Fibroblast of the aortic adventitia (primary cell): Measurements from ENCODE around the gene STK24. TPM values are rescaled to one million over a fixed set of nuclear protein-coding genes. Genes with fewer than 3 reads are reported as not detected.
"Not testable (repeated sequence)": the region's sequence is repeated elsewhere in the genome, so short reads cannot be mapped to it uniquely, and the experiment has no call there.

Source experiments
- DNase-seq: peaks from one replicate; pipeline ENCODE4 v3.0.0-alpha.2; 2010; ENCODE audit warnings: low read depth
- H3K4me3 ChIP-seq: 2 replicates; pipeline ENCODE4 v1.5.1; 2011; ENCODE audit warnings: low read depth, mild to moderate bottlenecking, control low read depth, low read length, moderate library complexity
- total RNA-seq: library from RNA; depleted of rRNA; stranded (reverse); fragments of >200 nt; gene quantifications from 2 replicates; pipeline ENCODE4 v1.2.3, GENCODE V29; 2012; ENCODE audit warnings: low replicate concordance
- TF ChIP-seq, protein P1 (sequence below): IDR thresholded peaks from 2 replicates; pipeline ENCODE4 v1.5.1; 2011; ENCODE audit warnings: mild to moderate bottlenecking, low read length, control low read depth, inconsistent platforms; ENCODE audit not compliant: insufficient read depth

The STK24 gene
- total RNA-seq: 64.0 and 110 TPM in 2 replicates

DNA sequence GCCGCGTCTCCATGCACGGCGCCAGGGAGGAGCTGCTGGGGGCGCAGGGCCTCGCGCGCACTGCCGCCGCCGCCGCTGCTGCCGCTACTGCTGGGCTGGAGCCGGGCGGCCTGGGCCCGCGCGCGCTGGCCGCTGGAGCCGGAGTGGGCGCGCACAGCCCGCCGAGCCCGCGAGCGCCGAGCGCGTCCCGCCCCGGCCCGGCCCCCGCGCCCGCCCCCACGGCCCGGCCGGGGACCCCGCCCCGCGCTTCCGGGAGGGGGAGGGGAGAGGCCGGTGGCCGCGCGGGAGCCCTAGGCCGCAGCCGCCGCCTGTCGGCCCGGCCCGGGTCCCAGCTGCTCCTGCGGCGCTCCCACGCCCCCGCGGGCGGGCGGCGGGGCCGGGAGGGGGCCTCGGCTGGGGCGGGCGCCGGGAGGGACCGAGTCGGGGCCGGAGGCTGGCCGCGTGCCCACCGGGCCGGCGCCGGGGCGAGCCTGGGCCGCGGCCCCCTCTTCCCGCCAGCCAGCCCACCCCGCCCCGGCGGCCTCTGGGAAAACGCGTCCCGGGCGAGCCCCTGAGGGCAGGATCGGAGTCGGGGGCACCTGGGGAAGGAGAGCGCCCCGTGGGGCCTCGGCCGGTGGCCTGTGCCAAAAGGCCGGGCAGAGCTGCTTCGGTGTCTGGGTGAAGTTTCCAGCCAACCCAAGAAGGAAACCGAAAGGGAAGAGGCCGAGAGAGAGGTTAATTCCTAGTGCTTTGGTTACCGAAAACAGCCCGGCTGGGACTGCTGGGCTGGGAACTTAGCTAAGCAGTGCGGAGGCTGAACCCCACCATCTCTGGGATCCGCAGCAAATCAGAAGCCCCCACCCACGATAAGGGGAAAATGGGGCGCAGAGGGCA, at the start of gene STK24:
TSS of gene STK24 (minus strand) at position 145 of the 873 bp plus-strand sequence. CDS start 321 bp downstream, outside the sequence.
- DNase-seq: peak; percentile 81
- H3K4me3 ChIP-seq: peak within 1 kb of the TSS; percentile 84
- TF ChIP-seq, protein P1, sequence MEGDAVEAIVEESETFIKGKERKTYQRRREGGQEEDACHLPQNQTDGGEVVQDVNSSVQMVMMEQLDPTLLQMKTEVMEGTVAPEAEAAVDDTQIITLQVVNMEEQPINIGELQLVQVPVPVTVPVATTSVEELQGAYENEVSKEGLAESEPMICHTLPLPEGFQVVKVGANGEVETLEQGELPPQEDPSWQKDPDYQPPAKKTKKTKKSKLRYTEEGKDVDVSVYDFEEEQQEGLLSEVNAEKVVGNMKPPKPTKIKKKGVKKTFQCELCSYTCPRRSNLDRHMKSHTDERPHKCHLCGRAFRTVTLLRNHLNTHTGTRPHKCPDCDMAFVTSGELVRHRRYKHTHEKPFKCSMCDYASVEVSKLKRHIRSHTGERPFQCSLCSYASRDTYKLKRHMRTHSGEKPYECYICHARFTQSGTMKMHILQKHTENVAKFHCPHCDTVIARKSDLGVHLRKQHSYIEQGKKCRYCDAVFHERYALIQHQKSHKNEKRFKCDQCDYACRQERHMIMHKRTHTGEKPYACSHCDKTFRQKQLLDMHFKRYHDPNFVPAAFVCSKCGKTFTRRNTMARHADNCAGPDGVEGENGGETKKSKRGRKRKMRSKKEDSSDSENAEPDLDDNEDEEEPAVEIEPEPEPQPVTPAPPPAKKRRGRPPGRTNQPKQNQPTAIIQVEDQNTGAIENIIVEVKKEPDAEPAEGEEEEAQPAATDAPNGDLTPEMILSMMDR: no peak

DNA sequence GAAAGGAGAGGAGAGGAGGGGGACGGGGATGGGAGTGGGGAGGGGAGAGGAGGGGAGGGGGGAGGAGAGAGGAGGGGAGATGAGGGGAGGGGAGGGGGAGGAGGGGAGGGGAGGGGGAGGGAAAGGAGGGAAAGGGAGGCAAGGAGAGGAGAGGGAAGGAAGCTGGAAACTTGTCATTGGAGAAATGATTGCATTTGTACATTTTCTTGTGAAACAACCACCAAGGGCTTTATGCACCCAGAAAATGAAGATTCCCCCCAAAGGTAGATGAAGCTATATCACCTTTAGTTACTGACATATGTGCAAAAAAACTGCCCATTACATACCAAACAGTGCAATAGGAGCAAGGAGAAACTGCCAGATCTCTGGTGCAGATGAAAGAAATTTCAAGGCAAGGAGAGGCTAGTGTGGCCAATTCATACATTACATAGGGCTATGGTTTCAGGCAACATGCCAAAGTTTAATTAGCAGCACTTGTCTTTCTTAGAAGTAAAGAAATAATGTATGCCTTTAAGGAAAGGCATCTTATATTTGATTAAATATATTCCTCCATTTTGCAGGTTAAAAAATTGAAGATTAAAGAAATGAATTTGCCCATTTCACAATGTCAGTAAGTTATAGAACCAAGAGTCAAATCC, 49.5 kb upstream of the STK24 start:
- TF ChIP-seq, protein P1: no peak
- no peak overlapping the region for H3K4me3 ChIP-seq
- DNase-seq: no peak

DNA sequence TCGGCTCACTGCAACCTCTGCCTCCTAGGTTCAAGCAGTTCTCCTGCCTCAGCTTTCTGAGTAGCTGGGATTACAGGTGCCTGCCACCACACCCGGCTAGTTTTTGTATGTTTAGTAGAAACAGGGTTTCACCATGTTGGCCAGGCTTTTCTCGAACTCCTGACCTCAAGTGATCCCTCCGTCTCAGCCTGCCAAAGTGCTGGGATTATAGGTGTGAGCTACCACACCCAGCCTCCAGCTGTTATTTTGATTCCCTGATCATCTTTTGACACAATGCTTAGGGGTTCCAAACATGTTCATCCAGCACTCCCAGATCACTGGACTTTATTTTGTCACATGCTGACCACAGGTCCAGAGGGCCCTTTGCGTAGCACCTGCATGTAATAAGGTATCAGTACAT, 47.7 kb upstream of the STK24 start:
- not testable (repeated sequence) for DNase-seq, H3K4me3 ChIP-seq

GRCh38 chr13:98622931-98623331, 46.0 kb upstream of the STK24 start:
- H3K4me3 ChIP-seq: no peak overlapping the region
- TF ChIP-seq, protein P1: no peak
- no peak for DNase-seq

DNA sequence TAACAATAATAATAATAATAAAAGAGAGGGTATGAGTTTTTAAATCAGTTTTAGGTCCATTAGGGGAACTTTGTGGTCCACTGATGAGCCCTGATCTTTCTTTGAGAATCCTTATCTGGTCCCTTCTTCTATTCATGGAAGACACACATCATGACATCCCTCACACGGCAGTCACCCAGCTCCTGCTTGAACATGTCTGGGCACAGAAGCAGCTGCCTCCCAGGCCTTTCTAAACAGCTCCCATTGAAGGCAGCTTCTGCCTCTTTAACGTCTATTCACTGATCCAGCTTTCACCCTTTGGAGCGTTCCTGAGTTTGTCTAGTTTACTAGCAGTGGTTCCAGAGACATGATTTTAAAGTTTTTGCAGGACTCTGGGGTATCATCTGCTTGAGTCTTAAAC, 42.6 kb upstream of the STK24 start:
- TF ChIP-seq, protein P1: no peak
- DNase-seq: no peak
- no peak overlapping the region for H3K4me3 ChIP-seq

- DNase-seq, H3K4me3 ChIP-seq: not testable (repeated sequence)
These were observed 38.7 kb upstream of the STK24 start for GRCh38 chr13:98615595-98615994.

DNA sequence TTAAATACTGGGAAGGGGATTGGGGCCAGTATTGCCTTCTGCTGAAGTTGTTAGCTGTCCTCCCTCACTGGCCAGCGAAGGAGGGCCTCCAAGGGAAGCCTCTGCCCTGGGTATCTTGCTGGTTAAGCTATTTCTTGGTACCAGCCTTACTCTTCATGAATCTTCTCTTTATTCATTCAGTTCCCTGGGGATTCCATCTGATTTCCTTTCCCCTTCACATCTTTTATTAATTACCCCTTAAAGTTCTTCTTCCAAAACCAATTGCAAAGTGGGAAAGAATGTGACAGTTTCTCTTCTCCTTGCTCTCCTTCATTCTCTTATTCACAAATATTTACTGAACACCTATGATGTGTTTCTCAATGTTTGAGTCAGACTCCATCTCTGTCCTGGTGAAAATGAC, 36.7 kb upstream of the STK24 start:
- TF ChIP-seq, protein P1: no peak
- no peak for DNase-seq
- no peak overlapping the region for H3K4me3 ChIP-seq
